NCI-H128 (cell line): ENCODE data around the gene RBP7.
"Not testable (repeated sequence)": the region's sequence is repeated elsewhere in the genome, so short reads cannot be mapped to it uniquely, and the experiment has no call there.

Experiments
- DNase-seq: peaks from one replicate; lab custom pipeline; 2025; ENCODE audit not compliant: unreplicated experiment; lab: John Stamatoyannopoulos, UW

Gene RBP7

DNA sequence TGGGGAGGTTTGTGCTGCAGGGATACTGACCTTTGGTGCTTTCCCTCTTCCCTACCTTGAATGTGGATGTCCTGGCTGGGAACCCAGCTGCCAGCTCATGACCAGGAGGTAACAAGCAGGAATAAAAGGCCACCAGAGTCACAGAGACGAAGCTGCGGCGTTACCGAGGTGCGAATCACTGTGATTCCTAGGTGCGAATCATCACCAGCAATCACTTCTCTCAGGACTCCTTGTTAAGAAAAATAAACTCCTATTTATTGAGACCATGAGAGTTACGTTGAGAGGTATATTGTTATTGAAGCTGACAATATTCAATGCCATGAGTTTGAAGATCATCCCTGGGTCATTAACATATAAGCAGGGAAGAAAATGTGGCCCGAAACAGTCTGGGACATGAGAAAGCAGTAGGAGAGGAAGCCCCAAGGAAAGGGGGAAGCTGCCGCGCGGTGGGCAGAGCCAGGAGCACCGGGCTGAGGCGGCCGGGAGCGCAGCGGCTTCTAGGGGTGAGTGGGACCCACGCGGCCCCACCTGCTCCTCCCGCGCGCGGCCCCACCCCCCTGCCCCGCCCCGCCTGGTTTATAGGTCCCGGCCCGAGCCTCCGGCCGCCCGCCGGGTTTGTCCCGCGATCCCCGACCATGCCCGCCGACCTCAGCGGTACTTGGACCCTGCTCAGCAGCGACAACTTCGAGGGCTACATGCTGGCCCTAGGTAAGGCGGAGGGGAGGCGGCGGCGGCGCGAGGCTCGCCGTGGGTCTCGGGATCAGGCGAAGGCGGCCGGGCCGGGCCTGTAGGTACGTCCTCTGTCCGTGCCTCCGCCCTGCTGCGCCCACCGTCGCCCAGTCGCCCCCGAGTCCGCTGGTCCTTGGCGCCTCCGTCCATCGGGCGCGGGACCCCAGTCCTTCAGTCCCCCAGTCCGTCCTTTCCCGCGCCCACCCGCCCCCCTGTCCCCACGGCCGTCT, at the start of gene RBP7:
RBP7 (plus strand) TSS at position 605 of the 959 bp plus-strand sequence; CDS start at position 636, 31 bp downstream.
- DNase-seq = no peak

DNA sequence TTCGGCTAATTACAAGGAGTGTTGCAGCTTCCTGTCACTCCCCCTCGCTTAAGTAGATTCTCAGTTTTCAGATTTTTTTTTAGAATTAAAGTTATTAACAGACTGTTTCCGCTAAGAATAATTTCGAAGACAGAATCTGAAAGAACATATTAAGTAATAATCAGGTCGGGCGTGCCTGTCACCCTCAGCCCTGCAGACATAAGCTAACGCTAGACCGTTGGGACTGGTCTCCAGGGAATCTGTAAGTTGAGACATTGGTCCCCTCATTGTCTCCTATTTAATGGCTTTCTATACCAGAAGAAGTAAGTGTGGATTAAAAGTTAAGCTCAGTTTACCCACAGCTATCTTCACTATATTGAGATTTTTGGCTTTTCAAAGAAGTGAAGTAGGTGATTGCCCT, 39.3 kb upstream of the RBP7 start:
- no peak for DNase-seq

DNA sequence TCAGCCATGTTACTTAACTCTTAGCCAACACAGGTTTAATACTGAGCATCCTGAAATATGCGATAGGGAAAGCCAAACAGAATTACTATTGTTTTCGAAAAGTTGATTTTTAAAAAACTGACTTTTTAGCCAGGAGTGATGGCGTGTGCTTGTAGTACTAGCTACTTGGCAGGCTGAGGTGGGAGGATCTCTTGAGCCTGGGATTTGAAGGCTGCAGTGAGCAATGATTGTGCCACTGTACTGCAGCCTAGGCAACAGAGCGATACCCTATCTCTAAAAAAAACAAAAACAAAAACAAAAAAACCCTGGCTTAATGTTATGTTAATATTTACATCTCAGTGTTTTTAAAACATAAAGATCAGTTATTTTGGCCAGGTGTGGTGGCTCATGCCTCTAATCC, 37.0 kb upstream of the RBP7 start:
- no peak for DNase-seq

DNA sequence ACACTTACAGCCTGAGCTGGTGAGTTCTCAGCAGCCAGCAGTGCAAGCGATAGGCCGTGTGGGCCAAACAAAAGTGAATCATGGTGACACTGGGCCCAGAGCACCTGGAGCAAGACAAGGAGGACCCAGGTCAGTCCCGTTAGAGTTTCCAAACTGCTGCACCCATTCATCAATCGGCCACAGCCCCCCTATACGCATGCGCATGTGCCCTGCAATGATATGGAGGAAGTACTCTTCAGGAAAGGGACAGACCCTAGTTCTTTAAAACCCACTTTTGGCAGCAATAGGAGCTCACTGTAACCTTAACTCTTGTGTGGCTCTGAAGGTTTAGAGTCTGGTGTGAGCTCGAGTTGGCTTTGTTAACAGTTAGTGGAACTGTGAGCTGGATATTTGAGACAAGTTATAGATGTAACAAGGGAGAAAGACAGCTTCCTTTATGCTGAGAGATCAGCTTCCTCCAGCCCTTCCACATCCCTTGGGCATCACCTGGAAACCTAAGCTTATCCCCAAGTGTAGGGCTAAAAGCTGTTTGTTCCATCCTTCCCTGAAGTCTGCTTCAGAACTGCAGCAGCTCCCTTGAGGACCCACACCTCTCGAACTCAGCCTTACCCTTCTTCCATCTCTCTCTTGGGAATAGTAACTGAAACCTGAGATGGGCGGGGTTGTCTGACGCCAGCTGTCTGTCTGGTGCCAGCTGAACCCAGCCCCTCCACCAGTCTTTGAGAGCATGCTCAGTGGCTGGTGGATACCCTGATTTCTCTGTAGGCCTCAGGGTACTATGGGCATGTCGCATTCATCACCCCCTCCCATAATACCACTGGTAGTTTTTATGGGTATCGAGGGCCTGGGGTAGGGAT, 36.1 kb upstream of the RBP7 start:
- peak; percentile 84 for DNase-seq

GRCh38 chr1:9984253-9984652, 12.8 kb upstream of the RBP7 start:
- no peak for DNase-seq

DNA sequence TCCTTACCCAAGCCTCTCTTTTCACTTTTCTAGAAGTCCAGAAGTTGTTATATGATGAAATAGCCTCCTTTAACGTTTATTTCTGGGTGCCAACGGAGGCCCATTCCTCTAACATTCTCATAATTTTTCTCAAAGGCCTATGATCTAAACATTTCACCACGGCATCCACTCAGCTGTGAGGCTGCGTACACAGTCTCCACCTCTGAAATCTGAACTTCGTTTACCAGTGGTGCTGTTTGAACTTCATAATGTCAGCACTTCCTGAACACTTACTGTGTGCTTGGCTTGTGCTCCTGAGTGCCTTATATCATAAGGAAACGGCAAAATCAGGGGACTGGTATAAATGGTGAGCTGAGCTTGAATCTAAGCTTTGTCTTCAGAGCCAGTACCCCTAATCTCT, 12.0 kb upstream of the RBP7 start:
- no peak for DNase-seq

- no peak for DNase-seq
Measured at GRCh38 chr1:9989773-9990172, 7.3 kb upstream of the RBP7 start.

- DNase-seq = no peak
Measured at GRCh38 chr1:9990944-9991343, 6.1 kb upstream of the RBP7 start.

DNA sequence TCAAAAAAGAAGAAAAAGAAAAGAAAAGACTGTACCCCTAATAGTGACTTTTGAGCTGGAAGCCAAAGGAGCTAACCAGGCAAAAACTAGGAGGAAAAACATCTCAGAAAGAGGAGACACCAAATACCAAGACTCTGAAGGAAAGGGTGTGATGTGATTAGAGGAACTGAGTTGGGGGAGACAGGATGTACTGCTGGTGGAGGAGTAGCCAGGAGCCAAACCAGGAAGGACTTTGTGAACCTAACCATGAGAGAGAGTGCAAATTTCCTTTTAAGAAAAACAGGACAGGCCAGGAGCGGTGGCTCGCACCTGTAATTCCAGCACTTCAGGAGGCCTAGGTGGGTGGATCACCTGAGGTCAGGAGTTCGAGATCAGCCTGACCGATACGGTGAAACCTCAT, 4.1 kb upstream of the RBP7 start:
- DNase-seq = no peak

DNA sequence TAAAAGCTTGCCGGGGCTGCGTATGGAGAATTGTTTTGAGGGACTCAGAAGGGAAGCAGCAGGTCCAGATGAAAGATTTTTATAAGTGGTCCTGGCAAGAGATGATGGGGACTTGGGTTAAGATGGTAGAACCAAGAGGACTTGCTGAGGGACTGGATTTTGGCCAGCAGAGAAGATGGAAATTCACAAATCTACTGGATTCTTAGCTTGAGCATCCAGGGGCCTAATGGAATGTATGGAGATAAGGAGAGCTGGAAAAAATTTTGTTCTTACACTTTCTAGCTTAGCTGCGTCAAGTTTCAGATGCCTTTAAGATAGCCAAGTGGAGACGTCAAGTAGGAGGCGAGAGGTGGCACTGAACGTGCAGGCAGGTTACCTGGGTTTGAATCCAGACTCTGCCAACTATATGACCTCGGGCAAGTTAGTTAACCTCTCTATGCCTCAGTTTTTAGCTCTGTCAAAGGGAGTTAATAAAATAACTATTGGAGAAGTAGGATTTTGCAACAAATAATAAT, 3.4 kb upstream of the RBP7 start:
- no peak for DNase-seq

DNA sequence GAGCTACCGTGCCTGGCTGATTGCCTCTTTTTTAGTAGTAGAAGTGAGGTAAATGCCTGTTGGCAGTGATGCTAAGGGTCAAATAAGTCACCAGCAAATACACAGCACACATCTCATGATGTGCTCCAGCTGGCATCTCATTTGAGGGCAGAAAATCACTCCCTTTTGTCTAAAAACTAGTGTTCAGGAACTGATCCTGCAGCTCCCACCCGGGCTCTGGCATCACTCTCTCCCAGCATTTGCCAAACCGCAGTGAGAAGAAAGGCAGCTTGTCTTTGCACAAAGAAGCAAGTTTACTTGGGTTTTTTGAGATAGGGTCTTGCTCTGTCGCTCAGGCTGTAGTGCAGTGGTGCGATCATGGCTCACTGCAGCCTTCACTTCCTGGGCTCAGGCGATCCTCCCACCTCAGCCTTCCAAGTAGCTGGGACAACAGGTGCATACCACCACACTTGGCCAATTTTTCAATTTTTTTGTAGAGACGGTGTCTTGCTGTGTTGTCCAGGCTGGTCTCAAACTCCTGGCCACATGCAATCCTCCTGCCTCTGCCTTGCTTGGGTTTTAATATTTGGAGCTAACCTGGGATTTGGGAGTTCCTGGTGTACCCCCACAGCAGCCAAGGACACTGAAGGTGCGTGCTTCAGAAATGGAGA, 4.1 kb downstream of the RBP7 start:
- DNase-seq = no peak

GRCh38 chr1:10005248-10005647, 8.2 kb downstream of the RBP7 start:
- not testable (repeated sequence) for DNase-seq

- DNase-seq = no peak
Measured at GRCh38 chr1:10007169-10007568, 10.1 kb downstream of the RBP7 start.

DNA sequence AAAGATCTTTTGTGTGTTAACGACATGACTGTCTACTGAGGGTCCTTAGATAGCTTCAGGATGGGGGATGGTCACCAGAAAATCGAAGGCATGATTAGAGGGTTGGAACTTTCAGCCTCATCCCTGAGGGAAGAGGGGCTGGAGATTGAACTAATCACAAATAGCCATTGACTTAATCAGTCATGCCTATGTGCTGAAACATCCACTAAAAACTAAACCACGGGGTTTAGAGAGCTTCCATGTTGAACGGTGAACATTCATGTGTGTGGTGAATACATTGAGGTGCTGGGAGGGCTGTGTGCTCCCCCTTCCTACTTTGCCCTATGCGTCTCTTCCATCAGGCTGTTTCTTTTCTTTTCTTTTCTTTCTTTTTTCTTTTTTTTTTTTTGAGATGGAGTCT, 17.0 kb downstream of the RBP7 start:
- DNase-seq = no peak

DNA sequence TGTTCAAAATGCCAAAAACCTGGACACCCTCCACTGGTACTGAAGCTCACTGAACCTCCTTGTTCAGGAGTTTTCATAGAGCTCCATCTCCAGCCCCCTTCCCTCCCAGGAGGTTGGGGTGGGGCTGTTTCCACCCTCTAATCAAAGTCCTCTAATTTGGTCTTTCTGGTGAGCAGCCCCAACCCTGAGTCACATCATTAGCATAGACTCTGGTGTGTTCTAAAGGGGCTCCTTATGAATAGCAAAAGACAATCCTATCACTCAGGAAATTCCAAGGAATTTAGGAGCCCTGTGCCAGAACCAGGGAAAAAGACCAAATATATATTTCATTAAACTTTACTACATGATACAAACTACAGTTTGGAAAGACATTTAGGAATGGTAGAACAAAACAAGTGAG, 22.5 kb downstream of the RBP7 start:
- DNase-seq = no peak

GRCh38 chr1:10020086-10020485, 23.1 kb downstream of the RBP7 start:
- DNase-seq = no peak

GRCh38 chr1:10020678-10021077, 23.6 kb downstream of the RBP7 start:
- DNase-seq = not testable (repeated sequence)

GRCh38 chr1:10021992-10022391, 25.0 kb downstream of the RBP7 start:
- DNase-seq = not testable (repeated sequence)

- DNase-seq = no peak
Measured at GRCh38 chr1:10022656-10023055, 25.6 kb downstream of the RBP7 start.

GRCh38 chr1:10025354-10025753, 28.3 kb downstream of the RBP7 start:
- no peak for DNase-seq

- no peak for DNase-seq
Measured at GRCh38 chr1:10027027-10027426, 30.0 kb downstream of the RBP7 start.
